Stimulated activated CD4-positive, alpha-beta T cell treated with anti-CD3 and anti-CD28 coated beads, Interleukin-1b, Interleukin-23, amount 100 ng/mL, for 1 hour (primary cell): ENCODE measurements around the gene LMBR1.
"Not testable (repeated sequence)": the region's sequence is repeated elsewhere in the genome, so short reads cannot be mapped to it uniquely, and the experiment has no call there.

Source experiments
- DNase-seq, 2 donors: peaks; one replicate each; pipeline ENCODE4 v3.0.0-alpha.2; 2020; ENCODE audit warnings: low read depth in 2 of 2

The LMBR1 gene

DNA sequence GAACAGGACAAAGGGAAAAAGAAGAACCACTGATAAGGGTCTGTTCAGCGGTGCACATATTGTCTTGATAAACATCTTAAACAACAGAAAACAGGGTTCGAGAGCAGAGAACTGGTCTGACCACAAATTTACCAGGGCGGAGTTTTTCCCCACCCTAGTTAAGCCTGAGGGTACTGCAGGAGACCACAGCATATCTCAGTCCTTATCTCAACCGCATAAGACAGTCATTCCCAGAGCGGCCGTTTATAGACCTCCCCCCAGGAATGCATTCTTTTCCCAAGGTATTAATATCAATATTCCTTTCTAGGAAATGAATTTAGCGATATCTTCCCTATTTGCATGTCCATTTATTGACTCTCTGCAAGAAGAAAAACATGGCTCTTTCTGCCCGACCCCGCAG is 195.7 kb downstream of the LMBR1 start:
- DNase-seq = not testable (repeated sequence)

DNA sequence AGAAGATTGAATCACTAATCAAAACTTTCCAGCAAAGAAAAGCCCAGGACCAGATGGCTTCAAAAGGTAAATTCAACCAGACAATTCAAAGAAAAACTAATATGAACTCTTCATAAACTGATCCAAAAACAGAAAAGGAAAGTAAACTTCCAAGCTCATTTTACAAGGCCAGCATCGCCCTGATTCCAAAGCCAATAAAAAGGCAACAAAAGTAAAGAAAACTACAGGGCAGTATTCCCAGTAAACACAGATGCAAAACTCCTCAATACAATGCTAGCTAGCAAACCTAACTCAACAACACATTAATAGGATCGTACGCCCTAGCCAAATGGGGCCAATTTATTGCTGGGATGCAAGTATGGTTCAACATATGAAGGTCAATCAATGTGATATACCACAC is 199.4 kb downstream of the LMBR1 start:
- no peak for DNase-seq

DNA sequence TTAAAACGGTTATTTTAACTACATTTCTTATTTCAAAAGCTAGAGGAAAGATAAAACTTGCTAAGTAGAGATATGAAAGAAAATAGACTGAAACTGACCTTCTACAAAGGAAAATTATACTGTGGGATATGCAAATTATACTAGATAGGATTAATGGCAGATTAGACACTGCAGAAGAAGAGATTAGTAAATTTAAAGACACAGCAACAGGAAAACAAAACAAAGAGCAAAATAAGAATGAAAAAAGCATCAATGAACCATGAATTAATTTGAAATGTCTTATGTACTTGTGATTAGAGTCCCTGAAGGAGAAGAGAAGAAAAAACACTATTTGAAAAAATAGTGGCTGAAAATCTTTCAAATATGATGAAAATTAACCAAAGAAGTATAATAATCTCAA is 200.1 kb downstream of the LMBR1 start:
- DNase-seq = no peak

DNA sequence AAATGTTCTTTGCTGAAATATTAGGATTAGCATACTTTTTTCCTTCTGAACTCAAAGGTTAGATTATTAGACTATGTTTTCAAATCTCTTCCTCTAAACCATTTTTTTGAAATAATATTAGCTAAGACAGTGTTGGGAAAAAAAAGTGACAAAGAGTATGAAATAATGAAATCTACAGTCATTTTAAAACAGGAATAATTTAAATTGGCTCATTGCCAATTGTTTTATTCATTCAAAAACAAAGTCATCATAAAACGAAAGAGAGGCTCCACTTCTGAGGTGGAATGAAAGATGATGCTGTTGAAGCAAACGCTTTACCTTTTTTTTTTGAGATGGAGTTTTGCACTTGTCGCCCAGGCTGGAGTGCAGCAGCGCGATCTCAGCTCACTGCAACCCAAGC is 201.2 kb downstream of the LMBR1 start:
- no peak for DNase-seq

DNA sequence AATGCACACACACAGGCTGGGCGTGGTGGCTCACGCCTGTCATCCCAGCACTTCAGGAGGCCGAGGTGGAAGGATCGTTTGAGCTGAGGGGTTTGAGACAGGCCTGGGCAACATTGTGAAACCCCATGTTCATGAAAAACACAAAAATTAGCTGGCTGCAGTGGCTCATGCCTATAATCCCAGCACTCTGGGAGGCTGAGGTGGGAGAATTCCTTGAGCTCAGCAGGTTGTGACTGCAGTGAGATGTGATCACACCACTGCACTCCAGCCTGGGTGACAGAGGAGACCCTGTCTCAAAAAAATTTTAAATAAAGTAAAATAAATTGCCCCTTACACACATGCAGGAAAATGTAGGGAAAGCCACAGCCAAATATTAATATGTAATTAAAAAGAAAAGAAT is 208.3 kb downstream of the LMBR1 start:
- DNase-seq = no peak

DNA sequence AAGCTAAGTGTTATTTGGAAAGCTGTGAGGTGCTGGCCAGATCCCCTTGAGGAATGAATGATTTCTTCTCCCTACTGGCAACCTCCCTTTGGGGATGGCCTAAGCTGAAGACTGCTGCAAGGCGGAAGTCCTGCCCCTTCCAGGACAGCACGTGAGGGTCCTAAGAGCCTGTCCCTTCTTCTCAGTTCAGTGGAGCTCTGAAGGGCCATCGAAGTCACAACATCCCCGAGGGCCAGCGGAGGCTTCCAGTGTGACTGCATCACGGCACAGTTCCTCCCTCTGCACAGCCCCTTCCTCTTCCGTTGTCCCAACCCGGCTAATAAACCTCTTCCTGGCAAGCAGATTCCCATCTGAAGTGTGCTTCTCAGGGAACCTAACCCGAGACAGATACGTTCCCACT is 208.7 kb downstream of the LMBR1 start:
- DNase-seq = no peak

DNA sequence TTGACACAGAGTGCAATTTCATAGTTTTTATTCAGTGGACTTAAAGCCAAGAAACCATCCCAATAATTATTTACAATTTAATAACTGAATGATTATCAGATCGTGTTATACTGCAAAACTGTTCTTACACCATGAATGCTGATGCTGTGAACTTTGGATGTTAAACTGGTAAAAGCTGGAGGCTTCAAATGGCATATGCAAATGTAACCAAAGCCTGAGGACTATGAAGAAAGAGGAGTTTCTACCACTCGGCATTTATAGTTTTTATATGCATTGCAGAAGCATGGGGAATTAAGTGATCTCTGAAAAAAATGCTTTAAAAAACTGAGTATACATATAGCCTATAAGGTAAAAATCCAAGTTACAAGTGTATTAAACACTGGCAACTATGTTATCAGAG is 210.1 kb downstream of the LMBR1 start:
- no peak for DNase-seq

DNA sequence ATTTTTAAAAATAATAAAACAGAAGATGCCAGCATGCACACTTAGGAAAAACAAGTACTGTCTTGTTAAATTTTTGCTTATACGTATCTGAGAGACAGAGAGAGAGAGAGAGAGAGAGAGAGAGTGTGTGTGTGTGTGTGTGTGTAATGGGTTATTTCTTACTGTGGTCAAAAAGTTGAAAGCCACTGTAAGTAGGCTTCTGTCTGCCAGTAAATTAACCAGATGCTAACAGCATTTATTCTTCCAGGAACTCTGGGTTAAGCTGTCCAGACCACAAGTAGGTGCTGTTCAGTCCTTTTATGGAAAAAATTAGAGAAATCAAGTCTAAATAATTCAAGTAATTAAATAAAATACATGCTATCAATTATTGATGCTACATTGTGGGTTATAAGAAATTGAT is 212.7 kb downstream of the LMBR1 start:
- no peak for DNase-seq

DNA sequence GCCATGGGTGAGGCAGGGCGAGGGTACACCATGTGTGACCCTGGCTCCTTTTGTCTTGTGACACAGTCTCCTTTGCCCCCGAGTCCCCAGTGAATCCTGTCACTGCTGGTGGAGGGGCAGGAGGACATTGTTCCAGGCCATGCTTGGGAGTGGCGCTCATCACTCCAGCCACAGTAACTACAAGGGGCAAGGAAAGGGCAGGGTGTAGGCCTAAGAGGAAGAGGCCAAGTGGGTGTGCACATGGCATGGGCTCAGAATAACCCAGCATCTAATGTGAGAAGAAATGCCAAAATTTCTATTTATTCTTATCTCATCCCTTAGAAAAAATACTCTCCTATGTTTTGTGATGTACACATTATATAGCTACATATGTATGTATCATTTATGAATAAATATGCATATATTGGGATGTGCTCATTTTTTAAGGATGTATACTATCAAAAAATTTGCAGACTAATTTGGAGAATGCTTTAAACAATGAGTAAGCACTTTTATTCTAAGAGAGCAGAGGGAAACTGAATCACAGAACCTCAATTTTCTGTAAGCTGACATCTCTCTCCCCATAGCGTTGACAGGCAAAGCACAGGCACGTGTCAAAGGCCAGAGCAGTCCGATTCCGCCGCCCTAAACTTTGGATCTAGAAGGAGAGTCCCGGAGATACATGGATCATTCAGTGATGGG is 215.5 kb downstream of the LMBR1 start:
- no peak for DNase-seq

DNA sequence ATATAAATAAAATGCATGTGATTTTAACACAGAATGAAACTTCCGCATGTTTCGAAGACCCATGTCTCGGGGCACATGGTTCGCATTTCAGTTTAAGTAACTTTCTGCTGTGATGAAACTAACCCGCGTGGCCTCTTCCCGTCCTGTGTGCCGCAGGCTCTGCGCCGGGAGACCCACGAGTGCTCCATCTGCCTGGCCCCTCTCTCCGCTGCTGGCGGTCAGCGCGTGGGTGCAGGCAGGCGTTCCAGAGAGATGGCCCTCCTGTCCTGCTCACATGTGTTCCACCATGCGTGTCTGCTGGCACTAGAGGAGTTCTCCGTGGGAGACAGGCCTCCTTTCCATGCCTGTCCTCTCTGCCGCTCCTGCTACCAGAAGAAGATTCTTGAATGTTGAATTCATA is 216.7 kb downstream of the LMBR1 start:
- DNase-seq = no peak

DNA sequence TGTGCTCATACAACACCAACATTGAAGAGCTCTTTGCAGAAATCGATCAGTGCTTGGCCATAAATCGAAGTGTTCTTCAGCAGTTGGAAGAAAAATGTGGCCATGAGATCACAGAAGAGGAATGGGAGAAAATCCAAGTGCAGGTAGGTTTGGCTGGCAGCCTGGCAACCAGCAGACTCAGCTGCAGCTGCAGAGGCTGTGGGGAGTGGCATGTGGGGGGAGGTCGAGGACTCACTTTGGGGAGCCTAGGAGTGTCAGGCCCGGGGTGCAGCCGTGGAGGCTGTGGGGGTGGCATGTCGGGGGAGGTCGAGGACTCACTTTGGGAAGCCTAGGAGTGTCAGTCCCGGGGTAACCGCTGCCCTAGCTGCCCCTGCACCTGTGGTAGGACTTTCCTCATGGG is 217.3 kb downstream of the LMBR1 start:
- DNase-seq = no peak

DNA sequence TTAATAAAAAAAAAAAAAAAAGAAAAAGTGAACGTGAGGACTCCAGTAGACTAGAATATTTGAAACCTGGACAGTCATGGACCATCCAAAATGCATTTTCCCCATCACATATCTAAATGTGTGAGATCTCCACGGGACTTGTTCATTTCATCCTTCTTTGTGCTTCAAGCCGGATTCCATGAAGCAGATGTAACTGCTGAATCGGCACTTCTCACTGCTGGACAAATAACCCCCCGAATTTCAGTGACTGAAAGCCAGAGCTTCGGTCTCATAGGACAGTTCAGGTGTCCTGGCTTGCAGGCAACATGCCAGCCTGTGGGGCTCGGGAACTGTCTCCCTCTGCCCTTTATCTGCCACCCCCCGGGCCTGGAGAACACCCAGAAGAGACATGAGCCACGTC is 219.1 kb downstream of the LMBR1 start:
- DNase-seq = no peak

DNA sequence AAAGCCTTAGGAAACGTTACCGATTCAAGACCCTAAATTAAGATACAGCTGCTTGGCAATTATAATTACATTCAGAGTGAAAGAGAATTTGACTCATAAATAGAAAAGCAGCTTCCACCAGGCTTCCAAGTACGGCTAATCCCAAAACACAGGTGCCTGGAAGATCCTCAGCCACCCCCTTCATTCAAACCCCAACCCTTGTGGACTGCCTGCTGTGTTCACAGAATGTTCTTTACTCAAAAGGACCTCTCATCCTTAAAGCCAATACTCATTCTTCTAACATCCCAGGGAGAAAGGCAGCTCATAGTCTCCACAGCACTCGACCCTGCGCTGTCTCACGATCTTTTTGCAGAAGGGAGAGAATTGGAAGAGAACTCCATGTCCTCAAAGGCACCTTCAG is 219.5 kb downstream of the LMBR1 start:
- DNase-seq = no peak

DNA sequence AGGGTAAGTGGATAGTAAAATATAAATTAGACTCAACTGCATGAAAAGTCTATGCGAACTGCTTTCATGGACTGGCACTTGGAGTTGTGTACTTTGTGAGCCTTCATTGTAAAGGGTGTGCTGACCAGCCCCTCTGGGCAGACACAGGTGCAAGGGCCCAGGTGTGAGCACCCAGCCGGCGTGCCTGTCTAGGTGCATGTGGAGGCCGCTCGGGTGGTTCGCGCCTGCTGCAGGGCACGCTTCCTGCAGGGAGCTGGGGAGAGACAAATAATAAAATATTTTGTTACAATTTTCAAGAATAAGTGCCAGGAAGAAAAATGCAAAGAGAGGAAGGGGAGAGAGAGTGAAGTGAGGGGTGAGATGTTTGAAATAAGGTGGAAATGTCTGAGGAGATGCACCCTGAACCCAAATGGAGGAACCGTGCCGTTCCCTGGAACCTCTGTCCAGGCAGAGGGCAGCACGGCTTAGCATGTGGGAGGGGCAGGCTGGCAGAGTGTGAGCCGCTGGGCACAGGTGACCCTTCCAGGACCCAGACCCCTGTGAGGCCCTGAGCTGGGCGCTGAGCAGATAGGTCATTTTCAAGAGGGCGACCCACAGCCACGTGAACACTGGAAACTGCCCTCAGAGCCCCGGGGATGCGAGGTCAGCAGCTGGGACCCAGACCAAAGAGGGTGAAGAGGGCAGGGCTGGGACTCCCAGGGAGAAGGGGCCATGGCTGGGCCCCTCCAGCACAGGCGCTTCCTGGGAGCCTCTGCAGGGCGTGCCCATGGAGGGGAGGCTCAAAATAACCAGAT is 223.8 kb downstream of the LMBR1 start:
- DNase-seq = no peak

DNA sequence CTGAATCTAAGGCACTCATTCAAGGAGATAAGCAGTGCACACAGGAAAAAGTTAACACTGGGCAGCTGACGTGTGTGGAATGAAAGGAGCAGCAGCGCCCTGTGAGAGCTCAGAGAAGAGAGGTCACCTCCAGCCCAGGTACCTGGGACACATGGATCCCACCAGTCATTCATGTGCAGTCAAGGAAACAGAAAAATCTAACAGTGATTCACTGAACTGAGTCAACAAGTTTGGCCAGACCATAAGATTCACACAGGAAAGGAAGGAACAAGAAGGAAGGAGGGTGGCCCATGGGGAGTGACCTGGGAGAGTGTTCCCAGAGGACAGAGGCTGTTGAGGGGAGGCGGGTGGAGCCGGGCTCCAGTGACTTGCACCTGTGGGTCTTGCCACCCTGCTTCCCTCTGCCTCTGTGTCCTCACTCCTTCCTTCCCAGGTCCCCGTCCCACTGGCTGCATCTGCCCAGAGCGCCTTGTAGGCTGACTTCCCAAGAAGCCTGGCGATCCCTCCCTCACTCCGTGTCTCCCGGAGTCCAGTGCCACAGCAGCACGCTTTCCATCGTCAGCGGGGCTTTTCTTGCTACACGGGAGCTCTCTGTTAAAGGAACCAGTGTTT is 224.7 kb downstream of the LMBR1 start:
- no peak for DNase-seq

DNA sequence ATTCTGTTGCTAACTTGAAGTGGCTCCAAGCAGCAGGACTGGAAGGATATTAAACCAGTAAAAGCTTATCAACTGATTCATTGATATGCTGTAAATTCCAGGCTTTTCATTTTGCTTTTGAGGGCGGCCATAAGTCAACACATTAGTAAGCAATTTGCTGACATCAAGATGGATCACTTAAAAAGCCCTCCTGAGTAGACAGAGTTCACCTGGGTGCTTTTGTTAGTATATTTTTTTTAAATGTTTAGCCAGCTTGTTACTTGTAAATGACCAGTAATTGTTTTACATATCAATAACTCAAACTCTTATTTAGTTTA is 225.9 kb downstream of the LMBR1 start:
- DNase-seq = no peak

DNA sequence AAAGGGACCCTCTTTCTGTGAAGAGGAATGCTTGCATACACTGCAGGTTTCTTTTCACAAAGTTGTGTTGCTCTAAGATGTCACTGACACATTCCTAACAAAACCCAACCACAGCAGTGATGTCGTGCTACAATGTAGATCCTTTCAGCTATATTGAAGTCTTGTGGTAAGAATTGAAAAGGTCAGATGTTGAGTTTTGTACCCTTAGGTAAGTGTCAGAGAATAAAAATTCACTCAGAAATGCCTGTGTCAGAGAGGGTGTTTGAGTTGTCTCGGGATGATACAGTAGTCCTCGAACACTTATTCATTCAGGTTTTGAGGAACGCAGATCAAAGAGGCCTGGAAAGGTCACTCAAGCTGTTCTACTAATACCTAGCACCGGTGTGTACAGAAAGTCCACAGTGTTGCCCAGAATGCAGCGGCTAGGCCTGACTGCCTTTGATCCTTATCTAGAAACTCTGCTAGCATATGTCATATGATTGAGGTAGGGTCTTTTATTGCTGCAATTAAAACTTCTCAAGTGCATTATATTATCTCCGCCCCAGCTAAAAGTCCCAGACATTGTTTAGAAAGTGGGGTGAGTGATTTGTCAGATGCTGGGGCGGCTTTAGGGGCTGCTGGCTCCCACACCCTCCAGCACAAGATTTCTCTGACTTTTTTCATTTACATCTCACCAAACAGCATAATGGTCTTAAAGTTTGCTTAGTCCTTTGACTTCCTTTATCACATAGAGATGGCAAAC is 226.4 kb downstream of the LMBR1 start:
- no peak for DNase-seq

DNA sequence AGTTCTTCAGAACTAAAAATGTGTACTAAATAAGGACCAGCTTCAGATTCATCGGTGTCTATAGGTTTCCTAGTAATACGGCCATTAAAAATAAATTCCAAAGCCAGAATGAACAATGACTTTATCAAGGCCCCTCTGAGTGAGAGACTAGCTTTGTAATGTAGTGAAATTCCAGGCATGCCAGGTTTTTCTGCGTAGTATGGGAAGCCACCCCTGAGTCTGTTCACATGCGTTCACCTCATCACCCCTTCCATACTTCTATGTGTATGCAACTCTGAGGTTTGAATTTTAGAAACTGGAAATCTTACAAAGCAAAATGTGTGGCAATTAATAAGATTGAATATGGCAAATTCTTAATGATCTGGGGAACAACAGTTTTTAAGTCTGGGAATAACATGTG is 227.9 kb downstream of the LMBR1 start:
- DNase-seq = no peak

DNA sequence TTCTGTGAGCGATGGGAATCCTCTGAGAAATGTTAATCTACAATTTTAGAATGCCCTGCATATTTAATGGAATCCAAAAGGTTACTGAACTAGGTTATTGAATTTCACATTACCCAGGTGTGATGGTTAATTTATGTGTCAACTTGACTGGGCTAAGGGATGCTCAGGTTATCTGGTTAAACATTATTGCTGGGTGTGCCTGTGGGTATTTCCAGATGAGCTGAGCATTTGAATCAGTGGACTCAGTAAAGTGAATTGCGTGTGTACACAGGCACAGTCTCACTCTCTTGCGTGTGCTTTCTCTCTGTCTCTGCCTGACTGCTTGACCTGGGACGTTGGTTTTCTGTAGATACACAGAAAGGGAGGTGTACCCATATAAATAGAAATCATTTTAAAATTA is 230.7 kb downstream of the LMBR1 start:
- no peak for DNase-seq

DNA sequence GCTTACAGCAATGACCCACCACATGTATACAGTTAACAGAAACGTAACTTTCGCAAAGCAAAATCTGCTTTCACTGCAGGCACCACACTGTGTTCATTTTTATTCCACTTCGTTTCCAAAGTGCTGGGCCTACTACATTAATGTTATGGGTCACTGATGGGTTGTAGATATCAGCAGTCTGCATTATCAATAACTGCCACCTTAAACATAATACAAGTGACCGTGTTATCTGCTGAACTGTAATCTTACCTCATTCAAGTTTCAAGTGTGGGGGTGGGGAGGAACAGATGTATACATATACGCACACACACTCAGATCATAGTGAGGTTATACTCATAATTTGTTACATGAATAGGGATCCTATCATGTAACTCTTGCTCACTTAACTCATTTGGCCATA is 231.3 kb downstream of the LMBR1 start:
- DNase-seq = no peak

DNA sequence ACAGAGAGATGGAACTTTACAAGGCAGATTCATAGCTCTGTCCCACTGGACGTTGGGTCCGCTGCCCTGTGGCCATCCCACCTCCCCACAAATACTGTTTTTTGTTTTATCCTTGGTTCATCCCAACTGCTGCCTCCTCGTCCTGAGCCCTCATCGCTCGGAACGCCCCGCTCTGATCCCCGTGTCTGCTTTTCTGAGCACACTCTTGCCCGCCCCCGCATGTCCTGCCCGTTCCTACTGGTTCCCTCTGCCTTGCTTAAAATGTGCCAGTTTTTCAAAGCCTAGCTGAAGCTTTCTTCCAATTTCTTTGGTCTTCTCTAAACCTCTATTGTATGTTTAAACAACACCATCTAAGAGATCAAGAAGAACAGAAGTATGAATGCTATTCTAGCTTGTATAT is 233.0 kb downstream of the LMBR1 start:
- no peak for DNase-seq

DNA sequence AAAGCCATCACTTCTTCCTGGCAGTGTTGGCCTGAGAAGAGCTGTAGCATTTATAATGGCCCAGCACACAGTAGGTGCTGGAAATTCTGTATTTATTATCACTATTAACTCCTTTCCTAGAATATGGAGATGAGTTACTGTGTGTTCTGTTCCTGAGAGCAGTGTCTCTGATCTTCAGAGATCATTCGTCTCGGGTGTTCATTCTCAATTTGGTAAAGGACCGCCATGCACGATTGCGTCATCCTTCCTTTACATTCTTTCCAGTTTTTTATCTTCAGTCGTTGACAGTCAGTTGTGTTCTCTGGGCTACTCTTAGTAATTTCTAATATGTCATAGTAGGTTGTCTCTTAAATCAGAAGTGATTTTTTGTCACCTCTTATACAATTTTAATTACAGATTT is 233.8 kb downstream of the LMBR1 start:
- DNase-seq = no peak

DNA sequence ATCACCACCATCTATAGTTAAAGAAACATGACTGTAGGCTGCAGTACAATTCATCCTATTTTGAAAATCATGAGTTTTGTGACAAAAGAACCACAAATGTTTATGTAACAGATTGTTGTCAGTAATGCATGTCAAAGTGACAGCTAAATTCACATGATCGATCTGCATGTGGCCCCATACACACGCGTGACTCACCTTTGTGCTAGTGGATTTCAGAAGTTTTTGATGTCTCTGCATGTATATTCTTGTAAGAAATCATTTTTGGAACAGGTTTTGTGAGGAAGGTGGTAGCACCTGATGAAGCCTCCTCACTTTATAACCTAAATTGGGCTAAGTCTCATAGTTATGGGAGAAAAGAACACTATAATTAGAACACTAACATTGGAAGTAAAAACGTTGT is 235.3 kb downstream of the LMBR1 start:
- DNase-seq = no peak
